GM21825 (cell line): ENCODE data around the gene TXNRD2.

Source experiments
- ATAC-seq: cut with Tn5 transposase; IDR thresholded peaks from one replicate; pipeline ENCODE4 v1.9.1; 2021; ENCODE audit warnings: mild to moderate bottlenecking, moderate library complexity; ENCODE audit not compliant: unreplicated experiment

Gene TXNRD2

GRCh38 chr22:19877626-19878339 lies 63.8 kb downstream of the TXNRD2 start:
- ATAC-seq, result no peak

DNA sequence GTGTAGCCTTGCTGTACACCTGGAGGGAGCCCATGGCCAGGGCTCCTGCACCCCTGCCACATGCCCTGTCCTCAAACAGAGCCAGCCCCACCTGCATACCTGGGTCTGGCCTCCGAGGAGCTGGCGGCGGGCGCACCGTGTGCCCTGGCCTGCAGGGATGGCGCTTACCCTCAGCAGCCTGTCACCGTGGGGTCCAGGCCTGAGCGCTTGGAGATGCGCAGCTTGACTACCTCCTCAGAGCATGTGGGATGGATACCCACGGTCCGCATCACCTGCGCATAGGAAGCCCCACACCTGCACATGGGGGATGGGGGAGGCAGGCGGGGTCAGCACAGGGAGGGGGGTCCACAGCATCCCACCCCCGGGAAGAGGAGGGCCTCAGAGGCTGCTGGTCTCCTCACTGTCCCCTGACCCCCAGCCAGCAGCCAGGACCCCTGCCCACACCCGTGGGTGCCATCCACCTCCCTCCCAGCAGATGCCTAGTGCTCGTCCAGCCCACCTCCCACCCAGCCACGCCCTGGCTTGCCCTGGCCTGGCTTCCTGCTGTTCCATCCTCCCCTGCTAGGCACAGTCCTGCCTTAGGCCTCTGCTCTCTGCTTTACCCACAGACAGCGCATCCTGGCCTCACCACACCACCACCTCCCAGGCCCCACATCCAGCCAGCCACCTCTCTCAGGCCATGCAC lies 64.5 kb downstream of the TXNRD2 start:
- ATAC-seq, result no peak

- no peak for ATAC-seq
Observed at GRCh38 chr22:19876314-19876940, 65.2 kb downstream of the TXNRD2 start.

GRCh38 chr22:19875531-19876313 lies 65.9 kb downstream of the TXNRD2 start:
- ATAC-seq, result no peak

DNA sequence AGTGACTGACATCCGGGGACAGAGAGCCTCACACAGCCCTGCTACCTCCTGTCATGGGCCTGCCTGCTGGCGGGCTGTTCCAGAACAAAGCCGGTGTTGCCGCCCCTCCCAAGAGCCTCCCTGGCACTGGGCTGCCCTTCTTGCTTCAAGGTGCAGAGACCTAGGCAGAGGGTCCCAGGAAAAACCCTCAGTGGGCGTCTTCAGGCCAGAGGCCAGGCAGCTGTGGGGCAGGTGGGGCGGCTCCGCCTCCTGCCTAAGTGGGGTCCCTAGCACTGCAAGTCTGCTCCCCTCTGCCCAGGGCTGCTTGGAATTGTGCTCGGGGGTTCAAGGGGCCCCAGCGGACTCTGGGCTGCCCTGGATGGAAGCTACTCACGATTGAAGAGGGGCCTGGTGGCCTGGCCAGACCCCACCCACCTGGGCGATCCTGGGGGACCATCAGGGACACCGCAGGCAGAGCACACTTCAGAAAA lies 66.5 kb downstream of the TXNRD2 start:
- ATAC-seq, result no peak

DNA sequence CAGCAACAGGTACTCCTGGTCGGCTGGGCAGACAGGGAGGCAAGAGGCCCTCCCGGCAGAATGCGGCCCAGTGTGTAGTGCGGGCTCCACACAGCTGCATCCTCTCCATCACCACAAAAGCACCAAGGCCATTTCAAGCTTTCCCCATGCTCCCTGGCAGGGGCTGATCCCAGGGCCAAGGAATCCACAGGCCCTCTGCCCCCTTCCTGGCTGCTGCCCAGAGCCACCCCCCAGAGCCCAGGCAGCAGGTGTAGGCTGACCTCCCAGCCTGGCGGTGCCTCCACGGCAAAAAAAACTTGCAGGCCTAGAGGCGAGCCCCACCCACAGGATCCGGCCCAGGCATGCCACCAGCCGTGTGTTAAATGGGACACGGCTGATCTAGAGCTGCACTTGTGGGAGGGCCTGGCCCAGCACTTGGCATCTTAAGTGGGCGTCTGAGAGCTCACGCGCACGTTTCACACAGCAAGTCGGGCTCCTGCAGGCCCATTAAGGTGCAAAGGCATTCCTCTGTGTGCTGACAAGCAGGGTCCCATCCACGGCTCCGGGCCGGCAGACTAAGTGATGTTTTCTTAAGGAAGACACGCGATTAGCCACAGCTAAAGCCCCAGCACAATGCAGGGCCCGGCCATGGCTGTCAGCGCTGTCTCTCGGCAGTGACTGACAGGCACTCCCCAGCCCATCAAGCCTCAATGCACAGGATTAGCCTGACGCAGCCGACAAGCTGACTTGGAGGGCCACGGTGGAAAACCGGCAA lies 67.1 kb downstream of the TXNRD2 start:
- ATAC-seq, result no peak

DNA sequence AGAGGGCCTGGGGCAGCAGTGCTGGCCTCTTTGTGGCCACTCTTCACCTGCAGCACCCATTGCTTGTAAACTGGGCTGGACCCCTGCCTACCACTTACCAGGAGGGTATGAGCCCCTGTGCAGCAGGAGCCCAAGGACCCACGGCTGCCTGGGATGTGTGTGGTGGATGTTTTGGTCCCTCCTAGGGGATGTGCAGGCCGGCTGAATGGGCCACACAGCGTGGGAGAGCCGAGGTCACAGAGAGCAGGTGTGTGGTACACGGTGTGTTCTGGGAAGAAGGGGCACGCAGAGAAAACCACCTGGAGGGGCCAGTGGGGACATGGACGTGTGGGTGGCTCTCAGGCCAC lies 67.7 kb downstream of the TXNRD2 start:
- no peak for ATAC-seq

DNA sequence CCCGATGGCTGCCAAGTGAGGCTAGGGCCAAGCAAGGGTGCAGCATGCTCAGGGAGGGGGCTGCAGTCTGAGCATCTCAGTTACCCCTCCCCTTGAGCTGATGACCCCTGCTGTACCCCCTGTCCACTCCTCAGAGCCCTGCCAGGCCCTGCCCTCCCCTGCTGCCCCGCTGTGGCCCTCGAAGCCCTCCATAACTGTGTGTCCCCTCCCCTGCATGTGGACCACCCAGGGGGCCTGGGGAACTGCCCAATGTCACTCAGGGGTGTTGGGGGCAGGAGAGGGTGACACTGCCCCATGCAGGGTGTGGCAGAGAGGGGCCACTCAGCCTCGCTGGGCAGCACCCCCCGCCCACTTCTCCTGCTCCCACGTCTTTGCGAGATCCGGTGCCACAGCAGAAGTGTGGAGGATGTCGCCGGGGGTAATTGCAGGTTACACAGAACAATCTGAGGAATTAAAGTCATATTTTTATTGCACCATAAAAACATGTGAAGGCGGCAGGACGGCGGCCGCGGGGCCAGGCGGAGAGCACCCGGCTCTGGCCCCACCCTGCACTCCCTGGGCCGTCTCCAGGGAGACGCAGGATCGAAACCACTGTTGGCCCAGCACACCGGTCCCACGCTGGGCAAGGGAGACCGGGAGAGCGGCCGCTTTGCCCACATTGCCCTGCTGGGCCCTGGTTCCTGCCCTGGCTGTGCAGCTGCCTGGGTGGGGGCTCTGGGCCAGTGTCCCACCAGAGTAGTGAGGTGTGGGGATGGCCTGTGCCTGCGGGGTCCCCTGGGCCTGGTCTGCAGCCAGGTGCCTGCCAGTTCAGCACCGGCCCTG lies 68.3 kb downstream of the TXNRD2 start:
- no peak for ATAC-seq

DNA sequence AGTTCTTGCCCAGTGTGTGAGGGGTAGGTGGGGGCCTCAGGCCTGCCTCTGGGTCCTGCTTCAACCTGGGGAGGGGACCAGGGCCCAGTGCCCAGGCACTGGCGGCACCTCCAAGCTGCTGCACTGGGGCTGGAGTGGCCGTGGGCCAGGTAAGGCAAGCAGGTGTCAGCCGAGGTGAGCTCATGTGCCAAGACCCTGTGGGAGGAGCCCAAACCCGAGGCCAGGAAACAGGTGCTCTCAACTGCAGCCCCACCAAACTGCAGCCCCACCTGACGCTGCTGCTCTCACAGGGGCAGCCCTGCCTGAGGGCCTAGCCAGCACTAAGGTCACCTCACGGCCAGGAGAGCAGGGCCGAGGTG lies 68.9 kb downstream of the TXNRD2 start:
- ATAC-seq, result no peak

GRCh38 chr22:19871845-19872778 lies 69.5 kb downstream of the TXNRD2 start:
- ATAC-seq, result no peak

DNA sequence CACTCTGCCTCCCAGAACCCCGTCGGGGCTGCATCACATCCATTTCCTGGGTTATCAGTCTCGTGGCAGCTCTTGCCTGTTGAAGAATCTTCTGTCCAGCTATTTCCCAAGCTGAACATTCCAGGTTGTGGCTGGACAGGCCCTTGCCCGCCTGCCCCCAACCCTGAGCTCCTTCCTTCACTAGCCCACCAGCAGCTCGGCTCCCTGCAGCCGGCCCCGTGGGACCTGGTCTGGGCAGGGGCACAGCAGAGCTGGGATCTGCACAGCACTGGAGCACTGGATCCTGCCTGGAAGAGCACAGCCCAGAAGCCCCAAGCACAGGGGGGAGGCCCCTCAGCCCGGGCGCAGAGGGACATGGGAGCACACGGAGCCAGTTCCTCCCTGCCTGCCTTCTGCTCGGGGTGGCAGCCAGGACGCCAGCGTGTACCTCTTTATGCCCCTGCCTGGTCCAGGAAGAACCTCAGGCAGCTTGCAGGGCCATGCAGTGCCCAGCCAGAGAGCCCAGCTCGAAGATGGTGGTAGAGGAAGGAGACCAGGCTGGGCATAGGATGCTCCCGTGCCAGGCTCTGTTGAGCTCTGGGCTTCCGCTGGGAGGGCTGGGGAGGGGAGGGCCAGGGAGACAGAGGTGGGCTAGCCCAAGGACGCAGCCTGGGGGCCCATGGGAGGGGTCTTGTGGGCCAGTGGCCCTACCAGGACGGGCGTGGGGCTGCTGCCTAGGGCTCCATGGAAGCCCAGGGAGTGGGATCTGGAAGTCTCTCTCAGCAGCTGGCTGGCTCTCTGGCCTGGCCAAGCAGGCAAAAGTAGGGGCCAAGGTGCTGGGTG lies 70.4 kb downstream of the TXNRD2 start:
- no peak for ATAC-seq

DNA sequence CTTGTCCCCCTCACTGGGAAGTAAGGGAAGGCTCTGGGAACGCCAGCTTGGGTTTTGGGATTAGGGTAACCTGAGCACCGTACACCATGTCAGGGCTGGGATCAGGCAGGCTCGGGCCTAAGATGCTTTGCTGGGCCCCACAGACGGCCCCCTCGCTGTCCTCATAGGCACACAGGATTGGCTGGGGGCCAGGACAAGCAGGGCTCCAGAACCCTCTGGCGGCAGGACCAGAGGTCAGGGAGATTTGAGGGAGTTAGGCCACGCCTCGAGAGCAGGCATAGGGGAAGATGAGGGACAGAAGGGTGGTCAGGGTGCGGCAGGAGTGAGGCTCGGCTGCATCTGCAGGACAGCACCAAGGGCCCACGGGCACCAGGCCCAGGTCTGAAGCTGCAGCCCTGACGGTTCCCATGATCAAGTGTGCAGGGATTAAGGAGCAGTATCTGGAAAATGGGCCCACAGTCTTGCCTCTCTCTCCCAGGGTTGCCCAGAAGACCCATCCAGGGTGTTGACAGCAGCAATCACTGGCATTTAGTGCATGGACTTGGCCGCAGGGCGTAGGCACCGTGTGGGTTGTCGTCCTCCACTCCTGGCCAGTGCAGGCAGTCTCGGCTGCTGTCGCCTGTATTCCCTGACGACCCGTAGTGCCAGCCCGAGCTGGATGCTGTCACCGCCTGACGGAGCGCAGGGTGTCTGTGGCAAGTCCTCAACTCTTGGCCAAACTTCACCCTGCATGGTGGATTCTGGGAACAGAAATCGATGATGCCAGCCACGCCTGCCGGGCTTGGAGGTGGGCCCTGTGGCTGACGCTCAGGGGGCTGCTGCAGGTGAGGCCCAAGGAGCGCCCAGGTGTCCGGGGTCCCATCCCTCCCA lies 71.2 kb downstream of the TXNRD2 start:
- no peak for ATAC-seq

GRCh38 chr22:19869497-19870152 lies 72.0 kb downstream of the TXNRD2 start:
- ATAC-seq, result no peak

- ATAC-seq, result no peak
Observed at GRCh38 chr22:19868773-19869471, 72.7 kb downstream of the TXNRD2 start.

- ATAC-seq, result no peak
Observed at GRCh38 chr22:19868333-19868732, 73.3 kb downstream of the TXNRD2 start.

- no peak for ATAC-seq
Observed at GRCh38 chr22:19867617-19868016, 74.0 kb downstream of the TXNRD2 start.
